HG03103 (cell line): ENCODE results near the gene RRAGD.
A peak's percentile ranks its signal among the peaks of the same experiment; 100 is the strongest.
"Not testable (repeated sequence)": the region's sequence is repeated elsewhere in the genome, so short reads cannot be mapped to it uniquely, and the experiment has no call there.

ENCODE experiments used
- ATAC-seq: cut with Tn5 transposase; IDR thresholded peaks from one replicate; pipeline ENCODE4 v1.9.1; 2021; ENCODE audit warnings: low read depth; ENCODE audit not compliant: unreplicated experiment

RRAGD gene

DNA sequence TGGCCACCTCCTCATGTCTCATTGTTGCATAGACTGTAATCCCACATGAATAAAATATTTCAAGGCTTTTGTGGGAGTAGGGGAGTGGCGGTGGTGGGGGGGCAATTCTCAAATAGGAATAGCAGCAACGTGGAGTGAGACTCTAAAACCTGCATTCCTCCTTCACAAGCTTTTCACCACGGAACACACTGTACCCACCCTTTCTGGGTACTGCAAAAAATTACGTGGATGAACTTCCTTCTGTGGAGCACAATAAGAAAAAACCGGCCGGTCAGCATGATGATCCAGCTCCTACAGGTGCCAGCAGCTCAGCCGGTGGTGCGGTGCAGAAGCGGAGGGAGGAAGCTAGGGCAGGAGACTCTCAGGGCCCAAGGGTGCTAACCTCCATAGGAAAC lies 930 bp upstream of the RRAGD start:
- ATAC-seq: no peak

DNA sequence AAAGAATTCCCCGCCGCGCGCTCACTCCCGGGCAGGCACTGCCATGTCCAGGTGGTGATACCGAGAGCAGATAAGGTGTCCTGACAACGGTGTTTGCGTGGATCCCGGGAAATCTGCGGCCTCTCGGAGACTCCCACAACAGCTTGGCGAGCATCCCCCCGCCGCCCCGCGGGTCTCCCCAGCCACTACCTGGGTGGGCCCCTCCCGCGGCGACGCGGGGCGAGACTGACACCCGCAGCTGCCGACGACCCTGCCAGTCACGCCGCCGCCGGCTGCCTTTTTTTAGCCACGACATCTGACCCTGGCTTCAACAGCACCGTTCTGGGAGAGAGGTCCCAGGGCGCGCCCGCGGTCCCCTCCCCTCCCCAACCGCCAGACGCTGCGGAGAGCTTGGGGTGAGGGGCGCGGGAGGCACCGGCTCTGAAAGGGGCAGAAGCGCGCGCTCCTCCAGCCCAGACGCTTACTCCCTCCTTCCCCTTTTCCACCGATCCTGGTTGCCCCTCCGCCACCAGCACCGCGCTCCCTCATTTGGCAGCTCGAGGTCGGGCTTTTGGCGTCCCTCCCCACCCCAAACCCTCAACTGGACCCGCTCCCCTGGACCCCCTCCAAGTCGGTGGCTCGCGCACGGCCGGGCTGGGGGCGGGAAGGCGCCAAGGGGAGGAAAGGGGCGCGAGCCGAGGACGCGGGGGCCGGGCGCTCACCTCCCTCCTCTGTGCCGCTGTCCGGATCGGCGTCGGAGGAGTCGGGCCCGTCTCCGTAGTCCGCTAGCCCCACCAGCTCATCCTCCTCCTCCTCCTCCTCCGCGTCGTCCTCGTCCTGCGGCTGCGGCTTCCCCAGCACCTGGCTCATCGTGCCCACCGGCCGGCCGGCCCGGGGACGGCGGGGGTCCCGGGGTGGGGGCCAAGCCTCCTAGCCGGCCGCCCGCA lies 665 bp downstream of the RRAGD start:
- ATAC-seq: peak; percentile 38

DNA sequence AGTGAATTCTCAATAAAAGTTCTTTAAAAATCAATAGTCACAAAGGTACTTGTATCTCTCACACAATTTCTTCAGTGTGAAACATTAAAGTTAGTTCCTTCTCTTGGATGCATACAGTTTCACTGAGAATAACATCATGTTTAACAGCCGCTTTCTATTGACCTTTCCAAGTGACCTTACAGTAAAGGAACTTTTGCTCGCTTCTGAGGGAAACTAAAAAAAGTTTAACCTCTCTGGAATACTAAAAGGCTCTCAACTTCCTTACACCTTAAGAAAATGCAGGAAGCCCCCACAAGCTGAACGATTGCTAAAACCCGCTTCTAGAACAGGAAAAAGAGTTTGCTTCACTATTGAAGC lies 1.3 kb downstream of the RRAGD start:
- ATAC-seq: no peak

DNA sequence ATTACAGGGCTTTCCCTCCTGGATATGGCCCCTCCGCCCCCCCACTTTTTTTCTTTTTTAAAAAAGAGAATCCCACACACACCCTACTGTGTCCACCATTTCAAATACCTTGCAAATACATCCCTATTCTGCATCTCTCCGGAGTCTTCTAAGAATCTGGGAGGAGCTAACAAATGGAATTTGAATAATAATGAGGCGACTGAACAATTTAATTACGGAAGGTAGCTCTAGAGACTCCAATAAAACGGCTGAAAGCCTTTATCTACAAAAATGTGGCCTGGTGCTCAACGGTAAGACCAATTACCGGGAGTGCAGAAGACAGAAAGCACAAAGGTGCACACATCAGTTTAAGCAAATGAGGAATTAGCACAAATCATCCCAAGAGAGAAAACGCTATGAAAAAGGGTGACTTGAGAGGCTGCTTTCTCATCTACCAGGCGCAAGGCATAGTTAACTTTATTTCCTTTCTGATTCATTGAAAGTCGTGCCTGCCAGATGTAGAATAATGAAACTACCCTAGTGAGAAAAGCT lies 1.8 kb downstream of the RRAGD start:
- no peak for ATAC-seq

DNA sequence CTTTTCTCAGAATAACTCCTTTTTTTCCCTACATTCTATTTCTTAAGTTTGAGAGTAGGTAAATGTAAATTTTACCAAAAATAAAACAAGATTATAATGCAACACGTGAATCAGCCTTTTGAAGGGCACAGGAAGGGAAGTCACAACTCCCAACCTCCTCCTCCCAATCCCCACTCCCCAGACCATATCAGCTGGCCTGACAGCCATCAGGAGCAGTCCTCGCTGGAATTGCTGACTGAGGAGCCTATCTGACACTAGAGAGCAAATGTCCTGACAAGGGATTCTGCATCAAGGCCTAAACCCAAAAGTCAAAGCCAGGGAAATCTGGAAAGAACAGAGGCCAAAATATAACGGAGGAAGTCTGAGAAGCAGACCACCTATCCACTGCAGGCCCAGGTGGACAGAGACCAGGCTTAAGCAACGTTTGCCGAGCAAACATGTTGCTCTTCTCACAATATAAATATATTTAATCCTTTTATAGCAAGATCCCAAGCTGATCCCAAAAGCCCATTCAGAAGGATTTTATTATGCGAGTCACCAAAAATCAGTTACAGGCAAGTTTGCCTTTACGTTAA lies 2.5 kb downstream of the RRAGD start:
- no peak for ATAC-seq

DNA sequence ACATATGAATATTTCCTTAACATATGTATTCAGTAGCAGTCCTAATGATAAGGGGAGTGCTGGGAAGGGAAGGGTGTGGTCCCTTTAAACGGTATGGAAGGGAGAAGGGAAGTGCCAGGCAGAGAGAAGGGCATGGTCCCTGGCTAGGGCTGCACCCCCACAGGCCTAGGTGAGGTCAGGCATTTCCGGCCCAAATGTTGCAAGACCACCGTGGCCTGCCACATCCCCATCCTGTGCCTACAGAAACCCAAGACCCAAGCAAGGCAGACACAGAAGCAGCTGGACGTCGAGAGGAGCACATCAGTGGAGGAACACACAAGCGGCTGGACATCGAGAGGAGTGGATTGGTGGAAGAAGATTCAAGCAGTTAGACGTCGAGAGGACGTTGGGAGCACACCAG lies 5.9 kb downstream of the RRAGD start:
- no peak for ATAC-seq

DNA sequence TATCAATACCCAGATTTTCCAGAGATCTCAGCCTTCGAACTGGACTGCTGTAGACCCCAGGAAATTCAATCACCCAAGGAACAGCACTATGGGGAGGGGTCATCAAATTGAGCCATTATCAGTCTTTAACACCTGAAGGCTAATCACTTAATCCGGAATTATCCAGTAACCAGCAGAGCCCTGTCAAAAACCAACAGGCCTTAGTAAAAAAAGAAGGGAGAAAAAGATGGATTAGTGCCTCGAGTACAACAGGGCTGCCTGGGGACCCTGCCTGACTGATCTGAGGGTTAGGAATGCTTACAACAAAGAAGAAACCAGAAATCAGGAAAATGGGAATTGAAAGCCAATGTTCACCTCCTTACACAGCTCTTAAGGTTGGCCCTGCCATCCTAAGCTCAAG lies 7.6 kb downstream of the RRAGD start:
- ATAC-seq: no peak

DNA sequence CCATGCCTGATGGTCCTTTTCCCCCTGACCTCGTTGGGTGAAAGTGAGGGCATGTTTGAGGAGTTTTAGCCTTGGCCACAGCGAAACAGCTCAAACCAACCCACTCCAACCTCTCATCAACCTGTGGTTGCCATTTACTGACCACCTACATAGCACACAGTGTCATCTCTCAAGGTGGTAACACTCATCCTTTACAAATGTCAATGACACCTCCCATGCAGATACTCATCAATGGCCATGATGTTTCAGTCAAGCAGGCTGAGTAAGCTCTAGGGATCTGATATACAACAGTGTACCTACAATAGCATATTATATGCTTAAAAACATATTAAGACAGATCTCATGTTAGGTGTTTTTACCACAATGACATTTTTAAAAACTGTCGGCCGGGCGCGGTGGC lies 9.3 kb downstream of the RRAGD start:
- no peak for ATAC-seq

DNA sequence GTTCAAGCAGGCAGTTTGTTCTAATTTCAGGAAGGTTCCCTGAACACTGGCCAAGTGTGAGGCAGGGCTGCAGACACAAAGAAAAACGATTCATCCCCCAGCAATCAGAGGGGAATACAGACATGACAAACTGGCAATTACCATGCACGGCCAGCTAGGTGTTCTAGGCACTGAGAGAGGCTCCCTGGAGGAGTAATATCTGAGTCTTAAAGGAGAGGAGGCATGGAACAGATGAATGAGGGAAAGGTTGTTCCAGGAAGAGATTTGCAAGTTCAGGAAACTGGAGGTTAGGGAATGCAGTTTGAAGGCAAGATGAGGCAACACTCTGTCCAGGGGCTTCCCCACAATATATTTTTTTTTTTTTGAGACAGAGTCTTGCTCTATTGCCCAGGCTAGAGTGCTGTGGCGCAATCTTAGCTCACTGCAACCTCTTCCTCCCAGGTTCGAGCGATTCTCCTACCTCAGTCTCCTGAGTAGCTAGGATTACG lies 11.1 kb downstream of the RRAGD start:
- ATAC-seq: no peak

DNA sequence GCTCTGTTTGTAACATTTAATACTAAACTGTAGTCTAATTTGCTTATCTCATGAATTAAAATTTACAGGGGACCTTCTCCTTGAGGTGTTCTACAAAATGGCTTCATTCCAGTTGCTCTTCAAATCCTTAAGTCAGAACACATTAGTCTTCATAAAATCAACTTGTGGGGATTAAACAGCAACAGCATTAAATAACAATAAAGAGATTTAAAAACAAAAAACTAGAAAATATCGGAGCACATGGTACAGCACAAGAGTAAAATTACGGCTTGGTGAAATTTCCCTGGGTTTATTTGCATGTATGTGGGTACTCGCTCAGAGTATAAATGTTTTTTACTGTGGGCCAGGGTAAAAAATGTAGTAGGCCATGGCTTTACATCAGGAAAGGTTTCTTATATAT lies 12.0 kb downstream of the RRAGD start:
- no peak for ATAC-seq

DNA sequence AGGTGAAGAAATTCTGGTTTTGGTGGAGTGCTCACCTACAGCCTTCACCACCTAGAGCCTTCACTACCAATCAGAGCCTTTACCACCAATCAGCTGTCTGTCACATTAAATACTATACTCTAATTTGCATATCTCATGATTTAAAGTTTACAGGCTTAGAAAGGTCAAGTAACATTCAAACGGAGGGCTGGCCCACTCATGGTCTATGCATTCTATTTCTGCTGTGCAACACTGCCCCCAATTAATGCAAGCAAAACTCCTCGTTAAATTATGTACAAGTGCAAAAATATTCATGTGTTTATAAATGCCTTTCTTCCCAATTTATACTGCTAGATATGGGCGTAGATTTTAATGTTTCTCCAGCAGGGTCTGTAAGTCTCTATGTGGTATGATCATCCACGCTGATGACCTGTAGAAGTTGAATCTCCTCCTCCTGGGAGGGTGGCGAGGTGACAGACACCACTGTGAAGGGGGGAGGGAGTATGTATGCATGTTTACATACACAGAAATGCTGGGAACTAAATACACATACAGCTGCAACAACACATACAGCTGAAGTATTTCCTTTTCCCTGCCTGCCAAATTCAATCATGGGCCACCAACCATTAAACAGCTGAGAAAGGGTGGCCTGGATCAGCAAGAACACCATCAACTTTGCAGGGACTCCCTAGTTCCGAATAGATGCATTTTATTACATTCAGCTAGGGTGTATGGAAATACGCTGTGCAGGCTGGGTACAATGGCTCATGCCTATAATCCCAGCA lies 13.1 kb downstream of the RRAGD start:
- no peak for ATAC-seq

DNA sequence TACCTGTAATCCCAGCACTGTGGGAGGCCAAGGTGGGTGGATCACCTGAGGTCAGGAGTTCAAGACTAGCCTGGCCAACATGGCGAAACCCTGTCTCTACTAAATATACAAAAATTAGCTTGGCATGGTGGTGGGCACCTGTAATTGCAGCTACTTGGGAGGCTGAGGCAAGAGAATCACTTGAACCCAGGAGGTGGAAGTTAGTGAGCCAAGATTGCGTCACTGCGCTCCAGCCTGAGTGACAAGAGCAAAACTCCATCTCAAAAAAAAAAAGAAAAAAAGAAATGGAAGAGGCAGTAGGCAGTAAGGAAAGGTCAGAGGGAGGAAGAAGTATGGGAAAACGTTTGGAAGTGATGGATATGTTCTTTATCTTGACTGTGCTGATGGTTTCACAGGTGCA lies 14.2 kb downstream of the RRAGD start:
- not testable (repeated sequence) for ATAC-seq

DNA sequence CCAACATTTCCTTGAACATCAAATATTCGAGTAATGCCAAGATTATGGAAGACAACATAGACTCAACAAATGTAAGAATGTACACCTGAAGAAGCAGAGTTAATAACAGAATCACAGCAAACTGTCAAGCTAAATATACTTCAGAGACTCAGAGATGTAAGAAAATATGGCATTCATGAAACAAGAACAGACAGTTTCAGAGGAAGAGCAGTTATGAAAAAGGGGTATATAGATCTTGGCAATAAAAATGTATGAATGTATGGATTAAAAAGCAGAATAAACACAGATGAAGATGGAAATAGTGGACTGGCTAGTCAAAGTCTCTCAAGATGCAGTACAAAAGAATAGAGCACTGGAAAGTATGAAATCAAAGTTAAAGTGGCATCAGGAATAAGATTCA lies 18.4 kb downstream of the RRAGD start:
- ATAC-seq: no peak

DNA sequence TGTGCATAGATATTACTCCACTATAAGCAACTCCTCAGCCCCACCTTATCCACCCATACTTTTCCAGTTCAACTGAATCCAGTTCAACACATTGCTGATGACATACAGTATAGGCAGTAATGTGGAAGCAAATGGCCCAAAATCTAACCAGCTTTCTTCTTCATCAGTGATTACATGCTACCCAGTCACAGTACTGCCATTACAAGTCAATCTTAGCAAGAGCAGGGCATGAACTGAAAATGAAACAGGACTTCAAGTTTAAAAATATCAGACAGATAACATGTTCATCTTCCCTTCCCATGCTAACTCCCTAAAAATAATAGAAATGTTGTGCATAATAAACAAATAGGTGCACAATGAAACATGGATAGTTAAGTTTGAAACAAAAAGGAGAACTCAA lies 19.2 kb downstream of the RRAGD start:
- ATAC-seq: no peak

DNA sequence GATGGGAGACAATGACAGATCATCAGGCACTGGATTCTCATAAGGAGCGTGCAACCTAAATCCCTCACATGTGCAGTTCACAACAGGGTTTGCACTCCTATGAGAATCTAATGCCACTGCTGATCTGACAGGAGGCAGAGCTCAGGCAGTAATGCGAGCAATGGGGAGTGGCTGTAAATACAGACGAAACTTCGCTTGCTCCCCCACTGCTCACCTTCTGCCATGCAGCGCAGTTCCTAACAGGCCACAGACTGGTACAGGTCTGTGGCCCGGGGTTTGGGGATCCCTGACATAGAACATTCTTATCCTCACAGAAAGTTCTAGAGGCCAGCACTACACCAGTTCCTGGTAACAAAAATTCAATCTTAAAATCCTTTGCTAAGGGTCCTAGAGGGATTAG lies 23.2 kb downstream of the RRAGD start:
- ATAC-seq: no peak

DNA sequence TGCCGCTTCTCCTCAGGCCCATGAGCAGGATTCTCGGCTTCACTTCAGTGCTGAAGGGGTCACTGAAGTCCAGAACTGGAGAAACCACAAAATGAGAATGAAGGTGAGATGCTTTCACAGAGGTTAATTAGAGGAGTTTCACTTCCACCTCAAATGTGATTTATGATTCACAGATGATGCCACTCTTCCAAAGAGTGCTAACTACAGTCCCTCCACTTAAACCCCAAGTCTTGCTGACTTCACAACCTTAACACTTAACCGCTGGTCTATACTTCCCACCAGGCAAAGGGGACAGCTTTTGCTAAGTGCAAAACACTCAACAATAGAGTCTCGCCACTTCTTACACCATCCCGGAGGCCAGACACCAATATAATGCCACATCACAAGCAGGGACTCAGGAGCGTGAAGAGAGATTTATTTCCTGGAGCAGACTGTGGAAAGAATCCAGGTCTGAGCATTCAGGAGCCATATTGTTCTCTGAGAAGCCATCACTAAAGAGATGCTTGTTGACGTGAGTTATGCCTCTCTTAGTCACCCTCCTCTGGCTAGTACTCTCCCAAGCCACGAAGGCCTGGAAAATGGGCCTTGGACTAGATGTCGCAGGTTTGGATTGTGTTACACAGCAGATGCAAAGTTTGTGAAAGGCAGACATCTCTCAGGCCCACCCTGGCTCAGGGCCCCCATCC lies 24.4 kb downstream of the RRAGD start:
- peak; percentile 90 for ATAC-seq

DNA sequence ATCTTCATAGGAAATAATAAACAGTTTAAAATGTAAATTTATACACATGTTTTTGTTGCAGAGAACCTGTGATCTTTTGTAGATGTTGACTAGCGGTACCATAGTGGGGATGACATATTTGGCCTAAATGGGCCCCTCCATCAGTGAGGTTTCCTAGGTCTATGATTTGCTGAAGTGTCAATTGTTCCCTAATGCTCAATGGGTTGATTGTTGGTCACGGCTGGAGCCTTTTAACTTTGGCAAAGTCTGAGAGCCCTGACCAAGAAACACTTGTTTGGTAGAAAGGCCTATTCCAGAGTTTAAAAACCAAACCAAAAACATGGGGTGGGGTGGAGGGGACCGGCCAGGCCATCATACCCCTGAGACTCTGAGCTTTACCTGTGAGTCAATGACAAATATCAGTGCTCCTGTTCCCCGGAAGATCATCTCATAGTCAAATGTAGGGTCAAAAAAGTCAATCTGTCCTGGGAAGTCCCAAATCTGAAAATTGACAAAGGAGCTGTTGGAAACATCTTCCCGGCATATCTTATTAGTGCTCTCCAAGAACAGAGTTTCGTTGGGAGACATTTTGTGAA lies 25.1 kb downstream of the RRAGD start:
- ATAC-seq: peak; percentile 17

DNA sequence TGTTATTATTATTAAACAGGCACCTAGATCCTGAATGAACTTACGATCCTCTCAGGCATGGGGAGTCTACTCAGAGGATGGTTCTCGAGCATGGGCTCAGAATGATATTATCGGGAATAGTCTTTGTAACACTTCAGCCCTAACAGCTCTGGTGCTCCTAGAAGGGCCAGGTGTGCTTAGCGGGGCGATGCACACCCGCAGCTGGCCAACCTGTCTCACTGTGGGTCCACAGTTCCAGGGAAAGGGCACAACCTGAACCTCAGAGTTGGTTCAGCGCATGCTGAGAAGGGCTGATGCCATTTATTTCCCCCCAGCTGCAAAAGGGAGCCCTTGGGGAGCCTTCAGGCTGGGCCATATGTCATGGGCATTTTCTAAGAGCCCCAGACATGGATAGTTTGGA lies 26.2 kb downstream of the RRAGD start:
- no peak for ATAC-seq

DNA sequence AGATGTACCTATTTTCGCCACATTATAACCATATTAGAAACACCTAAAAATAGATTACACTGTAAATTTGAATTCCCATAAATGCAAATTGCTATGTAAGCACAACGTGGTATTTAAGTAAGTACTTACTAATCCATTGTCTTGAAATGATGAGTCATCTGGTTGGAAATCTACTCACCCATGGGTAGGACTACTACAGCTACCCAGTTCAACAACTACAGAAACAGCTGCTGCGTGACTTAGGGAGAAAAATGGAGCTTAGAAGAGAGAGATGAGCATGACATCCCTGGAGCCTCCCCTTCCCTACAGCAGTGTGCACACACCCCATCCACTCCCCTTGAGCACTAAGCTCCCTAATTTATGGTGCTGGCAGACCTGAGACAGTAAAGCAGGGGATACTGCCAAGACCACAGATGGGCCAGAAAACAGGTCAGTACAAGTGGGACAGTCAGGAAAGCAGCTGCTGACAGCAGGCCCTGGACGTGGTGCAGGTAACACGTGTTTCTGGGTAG lies 26.9 kb downstream of the RRAGD start:
- peak; percentile 35 for ATAC-seq

DNA sequence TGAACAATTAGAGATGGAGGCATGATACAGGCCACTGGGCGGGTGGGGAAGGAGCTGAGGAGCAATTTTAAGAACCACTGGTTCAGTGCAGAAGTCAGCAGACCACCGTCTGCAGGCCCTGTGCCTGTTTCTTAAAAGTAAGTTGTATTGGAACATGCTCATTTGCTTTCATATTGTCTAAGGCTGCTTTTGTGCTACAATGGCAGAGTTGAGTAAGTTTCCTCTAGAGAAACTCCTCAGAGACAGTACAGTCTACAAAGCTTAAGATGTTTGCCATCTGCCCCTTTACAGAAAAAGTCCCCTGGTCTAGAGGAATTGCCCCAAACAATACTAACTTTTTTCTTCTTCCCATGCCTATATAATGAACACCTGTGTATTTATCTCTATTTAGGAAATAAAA lies 31.0 kb downstream of the RRAGD start:
- ATAC-seq: no peak
